SK-N-MC (cell line): ENCODE data around the gene FCER2.

Experiments
- EZH2 ChIP-seq: fragments of 200-600 bp; sonication (generic); IDR thresholded peaks from one replicate; pipeline ENCODE4 v1.6.1; 2017; ENCODE audit warnings: antibody characterized with exemption
- FOXP2 ChIP-seq: optimal IDR thresholded peaks from 2 replicates; pipeline ENCODE3; 2011; ENCODE audit warnings: mild to moderate bottlenecking, moderate library complexity; ENCODE audit not compliant: insufficient read depth; ENCODE audit errors: extremely low read length, control extremely low read depth

GRCh38 chr19:7716762-7717161 lies 14.8 kb upstream of the FCER2 start:
- TF ChIP-seq FOXP2 = no peak
- no peak for TF ChIP-seq EZH2
